Mucosa of descending colon (tissue), 3 donors: ENCODE measurements around the gene IDH2. TPM values are rescaled to one million over a fixed set of nuclear protein-coding genes. Genes with fewer than 3 reads are reported as not detected.

Source experiments
- ATAC-seq: fragments of 200-7000 bp; cut with Tn5 transposase; one replicate; pipeline ENCODE4 v1.9.1; 2020; ENCODE audit warnings: mild to moderate bottlenecking, moderate library complexity
- DNase-seq, 3 donors: peaks; one replicate each; pipeline ENCODE4 v3.0.0-alpha.2; 2020
- H3K36me3 ChIP-seq: fragments of 200-600 bp; one replicate; pipeline ENCODE4 v1.8.0; 2021; ENCODE audit warnings: low read depth, mild to moderate bottlenecking
- H3K4me1 ChIP-seq: fragments of 200-600 bp; one replicate; pipeline ENCODE4 v1.8.0; 2021; ENCODE audit warnings: low read depth, mild to moderate bottlenecking
- H3K4me3 ChIP-seq: fragments of 200-600 bp; one replicate; pipeline ENCODE4 v1.8.0; 2021; ENCODE audit warnings: mild to moderate bottlenecking
- H3K9me3 ChIP-seq: fragments of 200-600 bp; one replicate; pipeline ENCODE4 v1.8.0; 2021; ENCODE audit warnings: mild to moderate bottlenecking
- intact Hi-C, 2 donors: fragments of 100-400 bp; cut with DNase I in 1 of 2; cut with micrococcal nuclease in 1 of 2; formaldehyde crosslinking; loops; one replicate each; pipeline versions ENCODE4 v1.11.0 to v1.11.1; 2022; cut with DNase I, micrococcal nuclease
- total RNA-seq, 3 donors: library from RNA; stranded (reverse); fragmentation: NEBNext Ultra II Directional in 2 of 3; extraction: Animal tissue kit (Norgen Biotek cat#: 25700) in 2 of 3; gene quantifications; one replicate each; pipeline versions ENCODE4 v1.2.1 to v1.2.4, GENCODE V29; 2021 to 2023
- TF ChIP-seq, protein P1 (sequence below): fragments of 200-600 bp; IDR thresholded peaks from one replicate; pipeline ENCODE4 v1.8.0; 2022; ENCODE audit warnings: antibody characterized with exemption, mild to moderate bottlenecking
- donor health status: DM: no; HTN: no; CAD: no; lungs with moderate emphysema.
- donor health status: DM: no; HTN: no; CAD: no.
- donor health status: DM: no; HTN: yes; CAD: no.

Gene IDH2
- total RNA-seq, 3 donors from 2014 or later = 84.8 to 262 (median 124) TPM

DNA sequence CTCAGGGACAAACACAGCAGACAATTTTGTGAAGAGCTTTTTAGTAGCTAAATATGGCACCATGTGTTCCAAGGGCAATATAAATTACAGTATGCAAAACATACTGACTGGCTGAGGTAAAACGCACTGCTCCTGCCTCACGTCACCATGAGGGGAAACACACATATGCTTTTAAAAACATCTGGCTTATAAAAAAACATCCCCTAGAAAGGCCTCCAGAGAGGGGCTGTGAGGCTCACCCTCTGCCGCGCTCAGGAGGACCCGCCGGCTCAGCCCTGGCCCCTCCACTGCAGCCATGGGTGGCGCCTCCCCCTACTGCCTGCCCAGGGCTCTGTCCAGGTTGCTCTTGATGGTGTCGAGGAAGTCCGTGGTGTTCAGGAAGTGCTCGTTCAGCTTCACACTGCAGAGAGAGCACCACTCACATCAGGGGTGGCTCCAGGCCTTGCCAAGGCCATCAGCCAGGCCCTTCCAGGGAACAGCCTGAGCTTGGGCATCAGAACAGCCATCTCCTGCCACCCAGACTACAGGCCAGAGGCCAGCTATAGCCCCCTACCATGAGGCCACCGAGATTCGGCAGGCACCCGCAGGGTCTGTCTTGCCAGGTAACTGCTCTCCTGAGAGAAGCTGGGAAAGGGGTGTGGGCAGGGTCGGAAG lies 18.2 kb downstream of the IDH2 start:
- DNase-seq (no peak), ATAC-seq (no peak)
- Histone ChIP-seq H3K4me3 (no peak overlapping the region), H3K36me3 (peaks cover 14% of the 10 kb centered on the region), H3K9me3 (no peaks in the 10 kb centered on the region), H3K4me1 (no peaks in the 10 kb centered on the region)
- TF ChIP-seq, protein P1, sequence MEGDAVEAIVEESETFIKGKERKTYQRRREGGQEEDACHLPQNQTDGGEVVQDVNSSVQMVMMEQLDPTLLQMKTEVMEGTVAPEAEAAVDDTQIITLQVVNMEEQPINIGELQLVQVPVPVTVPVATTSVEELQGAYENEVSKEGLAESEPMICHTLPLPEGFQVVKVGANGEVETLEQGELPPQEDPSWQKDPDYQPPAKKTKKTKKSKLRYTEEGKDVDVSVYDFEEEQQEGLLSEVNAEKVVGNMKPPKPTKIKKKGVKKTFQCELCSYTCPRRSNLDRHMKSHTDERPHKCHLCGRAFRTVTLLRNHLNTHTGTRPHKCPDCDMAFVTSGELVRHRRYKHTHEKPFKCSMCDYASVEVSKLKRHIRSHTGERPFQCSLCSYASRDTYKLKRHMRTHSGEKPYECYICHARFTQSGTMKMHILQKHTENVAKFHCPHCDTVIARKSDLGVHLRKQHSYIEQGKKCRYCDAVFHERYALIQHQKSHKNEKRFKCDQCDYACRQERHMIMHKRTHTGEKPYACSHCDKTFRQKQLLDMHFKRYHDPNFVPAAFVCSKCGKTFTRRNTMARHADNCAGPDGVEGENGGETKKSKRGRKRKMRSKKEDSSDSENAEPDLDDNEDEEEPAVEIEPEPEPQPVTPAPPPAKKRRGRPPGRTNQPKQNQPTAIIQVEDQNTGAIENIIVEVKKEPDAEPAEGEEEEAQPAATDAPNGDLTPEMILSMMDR = no peak
- intact Hi-C loops = no loop called here

DNA sequence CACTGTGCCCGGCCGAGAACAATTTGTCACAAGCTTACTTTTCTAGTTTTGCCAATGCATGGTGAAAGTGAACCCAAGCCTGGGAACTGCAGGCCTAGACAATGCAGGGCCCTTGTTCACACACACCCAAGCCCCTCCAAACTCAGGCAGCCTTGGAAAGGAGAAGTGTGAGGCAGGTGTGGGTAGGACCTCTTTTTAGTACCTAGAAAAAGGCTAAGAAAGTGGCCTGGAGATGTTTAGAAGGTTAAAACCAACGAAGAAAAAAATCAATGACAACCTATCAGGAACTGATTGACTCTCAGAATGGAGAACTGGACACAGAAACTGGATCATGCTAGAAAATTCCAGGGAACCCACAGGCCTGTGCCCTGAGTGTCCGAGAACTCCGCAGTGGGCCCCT lies 18.8 kb downstream of the IDH2 start:
- DNase-seq = no peak
- H3K9me3 ChIP-seq = no peaks in the 10 kb centered on the region
- ATAC-seq = no peak
- H3K4me1 ChIP-seq = no peaks in the 10 kb centered on the region
- H3K36me3 ChIP-seq = peaks cover 14% of the 10 kb centered on the region
- H3K4me3 ChIP-seq = no peak overlapping the region
- TF ChIP-seq, protein P1 = no peak
- intact Hi-C loops = no loop called here

DNA sequence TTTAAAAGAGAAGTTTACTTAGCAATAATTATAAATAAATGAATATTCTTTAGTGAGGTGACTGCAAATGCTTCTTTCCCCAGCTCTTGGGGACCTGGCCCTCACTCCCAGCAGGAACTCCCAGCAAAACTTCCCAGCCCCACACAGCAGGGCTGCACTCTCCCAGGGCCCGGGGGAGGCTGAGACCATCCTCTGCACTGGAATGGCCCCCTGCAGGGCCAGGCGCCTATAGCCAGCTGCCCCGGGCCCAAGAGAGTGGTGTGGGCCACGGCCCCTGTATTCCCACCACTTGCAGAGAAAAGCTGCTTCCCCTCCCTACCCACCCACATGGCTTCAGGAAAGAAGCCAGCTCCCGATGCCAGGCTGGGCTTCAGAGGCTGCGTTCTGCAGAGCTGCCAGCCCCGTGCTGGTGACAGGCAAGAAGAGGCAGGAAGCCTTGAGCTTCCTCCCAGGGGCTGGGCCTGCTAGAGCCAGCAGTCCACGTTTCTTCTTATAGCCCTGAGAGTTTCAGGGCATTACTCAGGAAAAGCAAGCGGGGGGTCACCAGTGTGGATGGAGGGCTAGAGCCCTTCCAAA lies 20.0 kb downstream of the IDH2 start:
- Histone ChIP-seq H3K36me3 (peaks cover 14% of the 10 kb centered on the region), H3K4me1 (no peaks in the 10 kb centered on the region), H3K4me3 (no peak overlapping the region), H3K9me3 (no peaks in the 10 kb centered on the region)
- intact Hi-C loops = no loop called here
- ATAC-seq (no peak), DNase-seq (no peak)
- TF ChIP-seq, protein P1 = no peak

DNA sequence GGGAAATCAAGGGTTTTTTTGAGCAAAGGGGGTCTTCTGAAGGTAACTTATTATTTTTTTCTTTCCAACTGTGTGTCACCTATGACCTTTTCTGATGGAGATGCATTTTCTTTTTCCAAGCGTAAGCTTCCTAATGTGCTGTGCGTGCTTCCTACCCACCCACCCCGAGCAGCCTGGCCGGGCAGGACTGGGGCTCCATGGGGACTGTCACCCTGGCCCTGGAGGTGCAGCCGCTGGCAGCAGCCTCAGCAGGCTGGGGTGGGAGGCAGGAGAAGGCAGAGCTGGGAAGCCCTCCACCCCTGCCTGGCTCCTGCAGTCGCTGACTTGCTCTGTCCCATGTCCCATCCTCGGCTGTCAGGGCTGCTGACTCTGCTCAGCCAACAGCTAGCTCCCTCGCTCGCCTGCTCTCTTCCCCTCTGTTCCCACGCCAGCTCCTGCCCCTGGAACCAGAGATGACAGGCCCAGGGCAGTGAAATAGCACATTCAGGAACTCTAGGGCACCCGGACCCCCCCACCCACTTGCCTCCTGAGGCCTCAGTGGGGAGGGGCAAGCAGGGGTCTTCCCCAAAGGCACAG lies 21.4 kb downstream of the IDH2 start:
- TF ChIP-seq, protein P1 = no peak
- ATAC-seq (no peak), DNase-seq (no peak)
- Histone ChIP-seq H3K4me1 (no peaks in the 10 kb centered on the region), H3K9me3 (no peaks in the 10 kb centered on the region), H3K4me3 (no peak overlapping the region), H3K36me3 (peaks cover 14% of the 10 kb centered on the region)
- intact Hi-C loops = no loop called here

DNA sequence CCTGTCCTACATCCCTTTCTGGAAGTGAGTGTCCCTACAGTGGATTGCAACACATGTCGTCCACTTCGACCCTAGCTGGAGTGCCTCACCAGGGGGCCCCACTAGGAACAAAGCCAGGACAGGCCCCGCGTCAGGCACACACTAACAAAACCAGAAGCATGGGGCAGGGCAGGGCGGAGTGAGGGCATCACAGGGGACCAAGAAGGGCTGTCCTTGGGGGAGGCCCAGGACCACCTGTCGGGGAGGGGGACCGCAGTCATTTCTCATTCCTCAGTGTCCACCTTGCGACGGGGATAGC lies 21.9 kb downstream of the IDH2 start:
- H3K4me1 ChIP-seq = no peaks in the 10 kb centered on the region
- H3K4me3 ChIP-seq = no peak overlapping the region
- TF ChIP-seq, protein P1 = no peak
- no peaks in the 10 kb centered on the region for H3K9me3 ChIP-seq
- H3K36me3 ChIP-seq = peaks cover 14% of the 10 kb centered on the region
- DNase-seq (no peak), ATAC-seq (no peak)
- intact Hi-C loops = no loop called here
